ENCODE results near the gene NTM.

Gene NTM

GRCh38 chr11:131665344-131665968 lies 295.0 kb downstream of the NTM start:
- H3K9ac ChIP-seq (ENCODE audit: low read depth, low read length) = no peak overlapping the region
- peaks cover 26% of the 10 kb centered on the region for H3K4me1 ChIP-seq (ENCODE audit: insufficient read depth, low read length)
- no peak overlapping the region for H3K27ac ChIP-seq (ENCODE audit: low read length)
- no peaks in the 10 kb centered on the region for H3K27me3 ChIP-seq (ENCODE audit: insufficient read depth, low read length)
- H3K4me3 ChIP-seq (ENCODE audit: low read length) = no peak overlapping the region
- no peaks in the 10 kb centered on the region for H3K9me3 ChIP-seq (ENCODE audit: insufficient read depth, low read depth, low read length)
- no peaks in the 10 kb centered on the region for H3K36me3 ChIP-seq (ENCODE audit: insufficient read depth, low read depth, low read length)

DNA sequence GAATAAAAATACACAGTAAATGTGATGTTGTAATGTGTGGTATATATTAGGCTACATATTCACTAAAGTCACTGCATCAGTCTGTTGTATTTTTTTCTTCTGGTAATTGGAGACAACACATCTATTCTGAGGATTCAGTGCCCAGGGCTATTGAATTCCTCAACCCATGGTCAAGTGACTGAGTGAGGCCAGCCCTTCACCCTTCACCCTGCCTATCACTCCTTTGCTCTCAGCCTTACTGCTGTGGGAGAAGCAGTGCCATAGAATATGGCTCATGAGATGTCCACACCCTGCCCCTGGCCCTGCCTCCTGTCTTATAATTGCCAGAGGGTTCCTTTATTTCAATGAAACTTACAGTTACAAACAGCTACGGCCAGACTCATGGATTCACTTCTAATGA lies 295.6 kb downstream of the NTM start:
- H3K27ac ChIP-seq (ENCODE audit: low read length) = no peak overlapping the region
- H3K9ac ChIP-seq (ENCODE audit: low read depth, low read length) = no peak overlapping the region
- no peaks in the 10 kb centered on the region for H3K27me3 ChIP-seq (ENCODE audit: insufficient read depth, low read length)
- no peaks in the 10 kb centered on the region for H3K36me3 ChIP-seq (ENCODE audit: insufficient read depth, low read depth, low read length)
- H3K9me3 ChIP-seq (ENCODE audit: insufficient read depth, low read depth, low read length) = no peaks in the 10 kb centered on the region
- H3K4me3 ChIP-seq (ENCODE audit: low read length) = no peak overlapping the region
- H3K4me1 ChIP-seq (ENCODE audit: insufficient read depth, low read length) = peaks cover 20% of the 10 kb centered on the region

GRCh38 chr11:131666617-131667016 lies 296.2 kb downstream of the NTM start:
- Histone ChIP-seq H3K27me3 (ENCODE audit: insufficient read depth, low read length) (no peaks in the 10 kb centered on the region), H3K9ac (ENCODE audit: low read depth, low read length) (no peak overlapping the region), H3K4me3 (ENCODE audit: low read length) (no peak overlapping the region), H3K36me3 (ENCODE audit: insufficient read depth, low read depth, low read length) (no peaks in the 10 kb centered on the region), H3K4me1 (ENCODE audit: insufficient read depth, low read length) (peaks cover 17% of the 10 kb centered on the region), H3K27ac (ENCODE audit: low read length) (no peak overlapping the region), H3K9me3 (ENCODE audit: insufficient read depth, low read depth, low read length) (no peaks in the 10 kb centered on the region)

DNA sequence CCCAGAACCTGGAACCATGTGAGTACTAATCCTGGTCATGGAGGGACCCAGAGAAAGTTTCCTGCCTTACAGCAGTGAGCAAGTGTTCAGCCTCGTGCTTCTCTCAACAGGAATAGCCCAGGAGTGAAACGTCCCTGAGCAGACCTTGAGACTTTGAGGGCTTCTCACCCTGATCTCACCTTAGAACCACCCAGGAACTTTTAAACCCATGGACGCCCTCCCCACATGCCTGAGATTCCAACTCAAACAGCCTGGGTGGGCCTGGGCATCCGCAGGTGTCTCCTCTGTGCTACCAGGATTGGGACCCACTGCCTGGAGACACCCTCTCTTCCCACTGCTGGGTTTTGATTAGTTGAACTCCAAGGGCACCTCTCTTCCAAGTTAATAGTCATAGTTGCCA lies 297.2 kb downstream of the NTM start:
- Histone ChIP-seq H3K4me1 (ENCODE audit: insufficient read depth, low read length) (peaks cover 10% of the 10 kb centered on the region), H3K9ac (ENCODE audit: low read depth, low read length) (no peak overlapping the region), H3K4me3 (ENCODE audit: low read length) (no peak overlapping the region), H3K27ac (ENCODE audit: low read length) (no peak overlapping the region), H3K27me3 (ENCODE audit: insufficient read depth, low read length) (0 out of 2 replicates have a peak, but pooled peaks cover 5% of the 10 kb centered on the region), H3K9me3 (ENCODE audit: insufficient read depth, low read depth, low read length) (no peaks in the 10 kb centered on the region), H3K36me3 (ENCODE audit: insufficient read depth, low read depth, low read length) (no peaks in the 10 kb centered on the region)

GRCh38 chr11:131668500-131669400 lies 298.3 kb downstream of the NTM start:
- H3K9ac ChIP-seq (ENCODE audit: low read depth, low read length) = no peak overlapping the region
- H3K4me3 ChIP-seq (ENCODE audit: low read length) = no peak overlapping the region
- peaks cover 3% of the 10 kb centered on the region for H3K4me1 ChIP-seq (ENCODE audit: insufficient read depth, low read length)
- no peak overlapping the region for H3K27ac ChIP-seq (ENCODE audit: low read length)
- no peaks in the 10 kb centered on the region for H3K36me3 ChIP-seq (ENCODE audit: insufficient read depth, low read depth, low read length)
- no peaks in the 10 kb centered on the region for H3K9me3 ChIP-seq (ENCODE audit: insufficient read depth, low read depth, low read length)
- 0 out of 2 replicates have a peak, but pooled peaks cover 5% of the 10 kb centered on the region for H3K27me3 ChIP-seq (ENCODE audit: insufficient read depth, low read length)

- Histone ChIP-seq H3K36me3 (ENCODE audit: insufficient read depth, low read depth, low read length) (no peaks in the 10 kb centered on the region), H3K9me3 (ENCODE audit: insufficient read depth, low read depth, low read length) (no peaks in the 10 kb centered on the region), H3K27ac (ENCODE audit: low read length) (no peak overlapping the region), H3K4me1 (ENCODE audit: insufficient read depth, low read length) (peaks cover 3% of the 10 kb centered on the region), H3K9ac (ENCODE audit: low read depth, low read length) (no peak overlapping the region), H3K27me3 (ENCODE audit: insufficient read depth, low read length) (0 out of 2 replicates have a peak, but pooled peaks cover 6% of the 10 kb centered on the region), H3K4me3 (ENCODE audit: low read length) (no peak overlapping the region)
Observed at GRCh38 chr11:131669401-131669780, 299.0 kb downstream of the NTM start.

DNA sequence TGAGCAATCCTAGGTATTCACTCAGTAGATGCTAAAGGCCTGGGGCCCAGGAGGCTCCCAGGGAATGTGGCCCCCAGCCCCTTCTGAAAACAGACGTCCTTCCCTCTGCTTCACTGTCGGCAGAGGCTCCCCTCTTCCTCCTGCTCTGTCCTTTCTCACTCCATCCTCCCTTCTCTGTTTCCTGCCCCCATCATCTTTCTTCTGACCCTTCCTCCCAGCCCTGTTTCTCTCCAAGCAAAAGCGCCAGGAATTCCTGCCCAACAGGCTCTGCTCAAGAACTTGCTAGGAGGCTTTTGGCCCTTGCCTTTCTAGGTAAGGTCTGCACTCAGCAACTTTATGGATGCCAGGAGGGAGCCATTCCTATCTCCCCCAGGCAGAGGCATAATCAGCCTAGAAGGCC lies 300.5 kb downstream of the NTM start:
- peaks cover 3% of the 10 kb centered on the region for H3K4me1 ChIP-seq (ENCODE audit: insufficient read depth, low read length)
- no peak overlapping the region for H3K9ac ChIP-seq (ENCODE audit: low read depth, low read length)
- no peak overlapping the region for H3K4me3 ChIP-seq (ENCODE audit: low read length)
- H3K9me3 ChIP-seq (ENCODE audit: insufficient read depth, low read depth, low read length) = no peaks in the 10 kb centered on the region
- H3K27me3 ChIP-seq (ENCODE audit: insufficient read depth, low read length) = 0 out of 2 replicates have a peak, but pooled peaks cover 9% of the 10 kb centered on the region
- no peak overlapping the region for H3K27ac ChIP-seq (ENCODE audit: low read length)
- H3K36me3 ChIP-seq (ENCODE audit: insufficient read depth, low read depth, low read length) = no peaks in the 10 kb centered on the region

GRCh38 chr11:131671320-131671719 lies 300.9 kb downstream of the NTM start:
- Histone ChIP-seq H3K27me3 (ENCODE audit: insufficient read depth, low read length) (peaks cover 9% of the 10 kb centered on the region; the same call in 1 of the 2 replicates), H3K9me3 (ENCODE audit: insufficient read depth, low read depth, low read length) (no peaks in the 10 kb centered on the region), H3K27ac (ENCODE audit: low read length) (no peak overlapping the region), H3K36me3 (ENCODE audit: insufficient read depth, low read depth, low read length) (no peaks in the 10 kb centered on the region), H3K4me3 (ENCODE audit: low read length) (no peak overlapping the region), H3K4me1 (ENCODE audit: insufficient read depth, low read length) (peaks cover 3% of the 10 kb centered on the region), H3K9ac (ENCODE audit: low read depth, low read length) (no peak overlapping the region)

GRCh38 chr11:131671734-131672133 lies 301.3 kb downstream of the NTM start:
- H3K4me1 ChIP-seq (ENCODE audit: insufficient read depth, low read length) = peaks cover 3% of the 10 kb centered on the region
- H3K27ac ChIP-seq (ENCODE audit: low read length) = no peak overlapping the region
- H3K27me3 ChIP-seq (ENCODE audit: insufficient read depth, low read length) = peaks cover 9% of the 10 kb centered on the region; the same call in 1 of the 2 replicates
- no peaks in the 10 kb centered on the region for H3K36me3 ChIP-seq (ENCODE audit: insufficient read depth, low read depth, low read length)
- no peak overlapping the region for H3K9ac ChIP-seq (ENCODE audit: low read depth, low read length)
- no peak overlapping the region for H3K4me3 ChIP-seq (ENCODE audit: low read length)
- H3K9me3 ChIP-seq (ENCODE audit: insufficient read depth, low read depth, low read length) = no peaks in the 10 kb centered on the region

- Histone ChIP-seq H3K4me1 (ENCODE audit: insufficient read depth, low read length) (peaks cover 3% of the 10 kb centered on the region), H3K4me3 (ENCODE audit: low read length) (no peak overlapping the region), H3K9ac (ENCODE audit: low read depth, low read length) (no peak overlapping the region), H3K36me3 (ENCODE audit: insufficient read depth, low read depth, low read length) (no peaks in the 10 kb centered on the region), H3K9me3 (ENCODE audit: insufficient read depth, low read depth, low read length) (no peaks in the 10 kb centered on the region), H3K27me3 (ENCODE audit: insufficient read depth, low read length) (peaks cover 9% of the 10 kb centered on the region; the same call in 1 of the 2 replicates), H3K27ac (ENCODE audit: low read length) (no peak overlapping the region)
Observed at GRCh38 chr11:131672191-131672590, 301.8 kb downstream of the NTM start.

DNA sequence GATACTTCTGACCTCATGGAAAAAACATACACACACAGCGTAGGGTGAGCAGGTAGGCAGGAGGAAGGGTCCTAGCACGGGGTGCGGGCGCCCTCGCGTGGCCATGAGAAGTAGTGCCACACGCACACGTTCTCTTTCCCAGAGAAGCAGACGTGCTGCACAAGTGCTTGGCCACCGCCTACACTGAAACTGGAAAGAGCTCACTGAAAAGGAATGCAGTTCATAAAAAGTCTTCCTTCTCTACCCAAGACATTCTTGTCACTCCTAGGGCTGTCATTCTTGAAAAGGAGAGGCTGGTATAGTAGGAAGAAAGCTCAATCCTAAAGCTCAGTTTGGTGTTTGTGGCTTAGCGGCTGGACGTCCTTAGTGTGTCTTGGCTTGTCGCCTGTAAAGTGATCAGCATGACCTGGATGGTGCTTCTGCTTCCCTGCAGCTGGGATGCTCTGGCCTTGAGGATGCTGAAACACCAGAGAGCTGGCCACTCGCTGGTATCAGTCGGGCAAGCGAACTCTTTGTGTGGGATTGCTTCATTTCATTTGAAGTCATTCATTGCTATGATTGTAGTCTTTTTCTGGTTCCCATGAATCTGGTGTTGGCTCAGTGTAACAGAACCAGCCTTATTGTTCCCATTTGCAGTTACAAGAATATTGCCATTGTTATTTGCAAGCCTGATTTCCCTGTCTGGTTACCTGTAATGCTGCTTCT lies 303.8 kb downstream of the NTM start:
- no peaks in the 10 kb centered on the region for H3K36me3 ChIP-seq (ENCODE audit: insufficient read depth, low read depth, low read length)
- H3K9me3 ChIP-seq (ENCODE audit: insufficient read depth, low read depth, low read length) = no peaks in the 10 kb centered on the region
- no peak overlapping the region for H3K27ac ChIP-seq (ENCODE audit: low read length)
- H3K27me3 ChIP-seq (ENCODE audit: insufficient read depth, low read length) = peaks cover 9% of the 10 kb centered on the region; the same call in 1 of the 2 replicates
- H3K4me3 ChIP-seq (ENCODE audit: low read length) = no peak overlapping the region
- H3K4me1 ChIP-seq (ENCODE audit: insufficient read depth, low read length) = peaks cover 15% of the 10 kb centered on the region
- H3K9ac ChIP-seq (ENCODE audit: low read depth, low read length) = no peak overlapping the region

All from iPS-20b (cell line).